Measurements from ENCODE around the gene TENM3.

- TF ChIP-seq CTCF (IDR thresholded peaks at IDR 0.05; ENCODE audit: extremely low read depth in 1 of 2, insufficient read depth in 1 of 2, low read depth in 1 of 2, low read length in 2 of 2) (no peak), EZH2 (IDR thresholded peaks at IDR 0.05; ENCODE audit: borderline replicate concordance, low read depth, low read length, severe bottlenecking) (no peak), POLR2AphosphoS5 (IDR thresholded peaks at IDR 0.05; ENCODE audit: insufficient read depth, low read depth, low read length) (no peak), POLR2A (IDR thresholded peaks at IDR 0.05; ENCODE audit: low read depth, low read length) (no peak)
Measured at GRCh38 chr4:182640491-182640890, 397.3 kb downstream of the TENM3 start.
